SK-N-SH treated with all-trans-retinoic acid at 6 μM for 48 hours (cell line): ENCODE results near the gene KANK2.

ENCODE experiments used
- ATAC-seq: fragments of 200-7000 bp; cut with Tn5 transposase; 3 replicates; pipeline ENCODE4 v1.9.1; 2020; ENCODE audit warnings: mild to moderate bottlenecking, moderate library complexity
- ARNTL ChIP-seq: fragments of 450-650 bp; formaldehyde crosslinking; IDR thresholded peaks from 2 replicates; pipeline ENCODE4 v1.5.0; 2020; ENCODE audit warnings: low read depth, mild to moderate bottlenecking, moderate library complexity, borderline replicate concordance
- CSDC2 ChIP-seq: fragments of 250-450 bp; sonication (Bioruptor Pico); IDR thresholded peaks from 2 replicates; pipeline ENCODE4 v1.5.0; 2020; ENCODE audit warnings: mild to moderate bottlenecking, moderate library complexity
- CSRNP3 ChIP-seq: fragments of 250-450 bp; sonication (Bioruptor Pico); IDR thresholded peaks from 2 replicates; pipeline ENCODE4 v1.5.1; 2021; ENCODE audit warnings: mild to moderate bottlenecking, moderate library complexity
- ESRRG ChIP-seq: fragments of 250-450 bp; sonication (Bioruptor Pico); IDR thresholded peaks from 2 replicates; pipeline ENCODE4 v1.6.1; 2021; ENCODE audit warnings: mild to moderate bottlenecking
- GLIS3 ChIP-seq: fragments of 250-450 bp; sonication (Bioruptor Pico); IDR thresholded peaks from 2 replicates; pipeline ENCODE4 v1.5.0; 2020; ENCODE audit warnings: mild to moderate bottlenecking, moderate library complexity
- ISL1 ChIP-seq: fragments of 250-450 bp; sonication (Bioruptor Pico); IDR thresholded peaks from 2 replicates; pipeline ENCODE4 v2.1.2; 2022; ENCODE audit warnings: mild to moderate bottlenecking, moderate library complexity
- OSR1 ChIP-seq: fragments of 250-450 bp; sonication (Bioruptor Pico); IDR thresholded peaks from 2 replicates; pipeline ENCODE4 v1.8.0; 2022; ENCODE audit warnings: moderate library complexity, mild to moderate bottlenecking, inconsistent platforms
- PATZ1 ChIP-seq: fragments of 250-450 bp; sonication (Bioruptor Pico); IDR thresholded peaks from 2 replicates; pipeline ENCODE4 v1.8.0; 2020; ENCODE audit warnings: mild to moderate bottlenecking, moderate library complexity, borderline replicate concordance
- POU6F1 ChIP-seq: fragments of 250-450 bp; sonication (Bioruptor Pico); IDR thresholded peaks from 2 replicates; pipeline ENCODE4 v1.8.0; 2021; ENCODE audit warnings: low read depth, mild to moderate bottlenecking, moderate library complexity, borderline replicate concordance
- PPARA ChIP-seq: fragments of 250-450 bp; sonication (Bioruptor Pico); IDR thresholded peaks from 2 replicates; pipeline ENCODE4 v1.5.0; 2020; ENCODE audit warnings: mild to moderate bottlenecking, borderline replicate concordance
- RARB ChIP-seq: fragments of 250-450 bp; sonication (Bioruptor Pico); IDR thresholded peaks from 2 replicates; pipeline ENCODE4 v1.8.0; 2021; ENCODE audit warnings: mild to moderate bottlenecking, moderate library complexity
- SNAI2 ChIP-seq: fragments of 250-450 bp; sonication (Bioruptor Pico); IDR thresholded peaks from 2 replicates; pipeline ENCODE4 v1.5.0; 2020; ENCODE audit warnings: mild to moderate bottlenecking, moderate library complexity
- TCF4 ChIP-seq: fragments of 250-450 bp; sonication (Bioruptor Pico); IDR thresholded peaks from 2 replicates; pipeline ENCODE4 v1.8.0; 2021; ENCODE audit warnings: mild to moderate bottlenecking, moderate library complexity, borderline replicate concordance
- TOX ChIP-seq: fragments of 250-450 bp; sonication (Bioruptor Pico); IDR thresholded peaks from 2 replicates; pipeline ENCODE4 v1.8.0; 2021; ENCODE audit warnings: mild to moderate bottlenecking, moderate library complexity, borderline replicate concordance
- TSHZ2 ChIP-seq: fragments of 250-450 bp; sonication (Bioruptor Pico); IDR thresholded peaks from 2 replicates; pipeline ENCODE4 v1.5.0; 2020; ENCODE audit warnings: mild to moderate bottlenecking, moderate library complexity
- ZC3H10 ChIP-seq: fragments of 250-450 bp; sonication (Bioruptor Pico); IDR thresholded peaks from 2 replicates; pipeline ENCODE4 v1.5.1; 2021; ENCODE audit warnings: mild to moderate bottlenecking, moderate library complexity
- ZFP3 ChIP-seq: fragments of 250-450 bp; sonication (Bioruptor Pico); IDR thresholded peaks from 2 replicates; pipeline ENCODE4 v1.5.0; 2020; ENCODE audit warnings: mild to moderate bottlenecking, moderate library complexity
- ZFP30 ChIP-seq: fragments of 450-650 bp; formaldehyde crosslinking; IDR thresholded peaks from 2 replicates; pipeline ENCODE4 v1.5.0; 2022; ENCODE audit warnings: mild to moderate bottlenecking, moderate library complexity
- ZNF565 ChIP-seq: fragments of 450-650 bp; formaldehyde crosslinking; conservative IDR thresholded peaks from 2 replicates; pipeline ENCODE4 v1.5.0; 2020; ENCODE audit warnings: low read depth, mild to moderate bottlenecking, moderate library complexity
- ZNF70 ChIP-seq: fragments of 450-650 bp; formaldehyde crosslinking; IDR thresholded peaks from 2 replicates; pipeline ENCODE4 v1.5.0; 2020; ENCODE audit warnings: mild to moderate bottlenecking, moderate library complexity
- ZNF8 ChIP-seq: fragments of 450-650 bp; formaldehyde crosslinking; IDR thresholded peaks from 2 replicates; pipeline ENCODE4 v1.5.0; 2020; ENCODE audit warnings: mild to moderate bottlenecking, moderate library complexity
- TF ChIP-seq, protein P1 (sequence below): fragments of 250-450 bp; sonication (Bioruptor Pico); IDR thresholded peaks from 2 replicates; pipeline ENCODE4 v1.5.1; 2020; ENCODE audit warnings: low read depth, mild to moderate bottlenecking, moderate library complexity

KANK2 gene

DNA sequence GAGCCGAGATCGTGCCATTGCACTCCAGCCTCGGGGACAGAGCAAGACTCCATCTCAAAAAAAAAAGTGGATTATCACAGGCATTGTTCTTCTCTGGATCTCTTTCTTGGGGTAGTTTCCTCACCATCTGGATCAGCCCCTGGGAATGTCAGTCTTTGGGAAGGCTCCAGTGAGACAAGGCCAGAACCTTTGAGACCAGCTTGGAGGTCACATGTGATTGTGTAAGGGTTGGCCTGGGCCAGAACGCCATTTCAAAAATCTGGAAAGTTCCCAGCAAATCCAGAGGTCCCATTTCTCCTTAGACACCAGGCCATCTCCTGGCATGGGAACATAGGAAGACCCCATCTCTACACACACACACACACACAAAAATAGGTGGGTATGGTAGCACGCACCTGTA is 27.8 kb upstream of the KANK2 start:
- TF ChIP-seq PPARA (CRISPR knock-in tag) (no peak), TOX (CRISPR knock-in tag) (no peak), ESRRG (no peak)
- TF ChIP-seq, protein P1, sequence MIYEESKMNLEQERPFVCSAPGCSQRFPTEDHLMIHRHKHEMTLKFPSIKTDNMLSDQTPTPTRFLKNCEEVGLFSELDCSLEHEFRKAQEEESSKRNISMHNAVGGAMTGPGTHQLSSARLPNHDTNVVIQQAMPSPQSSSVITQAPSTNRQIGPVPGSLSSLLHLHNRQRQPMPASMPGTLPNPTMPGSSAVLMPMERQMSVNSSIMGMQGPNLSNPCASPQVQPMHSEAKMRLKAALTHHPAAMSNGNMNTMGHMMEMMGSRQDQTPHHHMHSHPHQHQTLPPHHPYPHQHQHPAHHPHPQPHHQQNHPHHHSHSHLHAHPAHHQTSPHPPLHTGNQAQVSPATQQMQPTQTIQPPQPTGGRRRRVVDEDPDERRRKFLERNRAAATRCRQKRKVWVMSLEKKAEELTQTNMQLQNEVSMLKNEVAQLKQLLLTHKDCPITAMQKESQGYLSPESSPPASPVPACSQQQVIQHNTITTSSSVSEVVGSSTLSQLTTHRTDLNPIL = no peak

DNA sequence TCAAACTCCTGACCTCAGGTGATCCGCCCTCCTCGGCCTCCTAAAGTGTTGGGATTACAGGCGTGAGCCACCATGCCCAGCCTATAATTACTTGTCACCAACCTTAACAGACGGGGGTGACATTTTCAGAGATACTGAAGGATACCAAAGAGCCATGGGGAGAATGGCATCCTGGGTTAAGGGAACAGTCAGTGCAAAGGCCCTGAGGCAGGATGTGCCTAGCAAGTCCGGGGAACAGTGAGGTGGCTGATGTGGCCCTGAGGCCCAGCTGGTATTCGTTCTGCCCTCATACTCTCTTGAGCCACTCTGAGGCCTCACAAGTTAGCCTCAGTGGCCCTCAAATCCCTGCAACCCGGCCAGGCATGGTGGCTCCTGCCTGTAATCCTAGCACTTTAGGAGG is 27.1 kb upstream of the KANK2 start:
- no peak for ATAC-seq
- TF ChIP-seq TCF4 (CRISPR knock-in tag) (no peak), PPARA (CRISPR knock-in tag) (no peak), RARB (CRISPR knock-in tag) (no peak), ARNTL (CRISPR knock-in tag) (no peak), POU6F1 (CRISPR knock-in tag) (no peak), ISL1 (CRISPR knock-in tag) (no peak), ZNF8 (CRISPR knock-in tag) (no peak), PATZ1 (CRISPR knock-in tag) (no peak), ZC3H10 (CRISPR knock-in tag) (no peak), TOX (CRISPR knock-in tag) (no peak), ESRRG (no peak), ZFP3 (CRISPR knock-in tag) (no peak)
- TF ChIP-seq, protein P1 = no peak

More for the DNA sequence above, 27.8 kb upstream of the KANK2 start:
- ATAC-seq = no peak

DNA sequence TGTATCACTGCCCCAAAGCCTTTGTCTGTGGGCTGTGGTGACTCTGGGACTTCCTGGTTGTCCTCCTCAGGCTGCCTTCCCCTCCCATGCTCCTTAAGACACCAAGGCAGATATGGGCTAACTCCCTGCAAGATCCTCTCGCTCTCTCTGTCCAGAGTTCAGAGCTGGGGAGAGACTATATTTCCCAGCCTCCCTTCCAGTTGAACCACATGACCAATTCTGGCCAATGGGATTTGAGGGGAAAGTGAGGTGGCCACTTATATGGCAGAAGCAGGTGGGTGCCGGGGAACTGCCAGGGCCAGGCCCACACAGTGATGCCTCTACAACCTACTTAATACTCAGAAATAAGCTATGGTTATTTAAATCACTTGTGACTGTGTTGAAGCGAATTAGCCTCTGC is 25.9 kb upstream of the KANK2 start:
- no peak for ATAC-seq
- TF ChIP-seq ZNF70 (CRISPR knock-in tag) = no peak
- no peak for TF ChIP-seq GLIS3 (CRISPR knock-in tag)
- TF ChIP-seq TSHZ2 = no peak
- TF ChIP-seq ZC3H10 (CRISPR knock-in tag) = no peak
- no peak for TF ChIP-seq TOX (CRISPR knock-in tag)
- TF ChIP-seq ZFP30 (CRISPR knock-in tag) = no peak
- no peak for TF ChIP-seq TCF4 (CRISPR knock-in tag)
- TF ChIP-seq RARB (CRISPR knock-in tag) = no peak
- TF ChIP-seq SNAI2 (CRISPR knock-in tag) = no peak
- no peak for TF ChIP-seq ZFP3 (CRISPR knock-in tag)
- TF ChIP-seq ISL1 (CRISPR knock-in tag) = no peak
- no peak for TF ChIP-seq POU6F1 (CRISPR knock-in tag)
- no peak for TF ChIP-seq OSR1 (CRISPR knock-in tag)
- TF ChIP-seq CSRNP3 = no peak
- TF ChIP-seq CSDC2 (CRISPR knock-in tag) = no peak
- no peak for TF ChIP-seq ARNTL (CRISPR knock-in tag)
- TF ChIP-seq PPARA (CRISPR knock-in tag) = no peak
- TF ChIP-seq, protein P1 = no peak
- TF ChIP-seq ZNF565 (CRISPR knock-in tag) = no peak
